ENCODE data around the gene UBR4. TPM values are rescaled to one million over a fixed set of nuclear protein-coding genes. Genes with fewer than 3 reads are reported as not detected.
"Not testable (repeated sequence)": the region's sequence is repeated elsewhere in the genome, so short reads cannot be mapped to it uniquely, and the experiment has no call there.

UBR4 gene
- total RNA-seq, 1 donor from 2014 or later, result 186 TPM

DNA sequence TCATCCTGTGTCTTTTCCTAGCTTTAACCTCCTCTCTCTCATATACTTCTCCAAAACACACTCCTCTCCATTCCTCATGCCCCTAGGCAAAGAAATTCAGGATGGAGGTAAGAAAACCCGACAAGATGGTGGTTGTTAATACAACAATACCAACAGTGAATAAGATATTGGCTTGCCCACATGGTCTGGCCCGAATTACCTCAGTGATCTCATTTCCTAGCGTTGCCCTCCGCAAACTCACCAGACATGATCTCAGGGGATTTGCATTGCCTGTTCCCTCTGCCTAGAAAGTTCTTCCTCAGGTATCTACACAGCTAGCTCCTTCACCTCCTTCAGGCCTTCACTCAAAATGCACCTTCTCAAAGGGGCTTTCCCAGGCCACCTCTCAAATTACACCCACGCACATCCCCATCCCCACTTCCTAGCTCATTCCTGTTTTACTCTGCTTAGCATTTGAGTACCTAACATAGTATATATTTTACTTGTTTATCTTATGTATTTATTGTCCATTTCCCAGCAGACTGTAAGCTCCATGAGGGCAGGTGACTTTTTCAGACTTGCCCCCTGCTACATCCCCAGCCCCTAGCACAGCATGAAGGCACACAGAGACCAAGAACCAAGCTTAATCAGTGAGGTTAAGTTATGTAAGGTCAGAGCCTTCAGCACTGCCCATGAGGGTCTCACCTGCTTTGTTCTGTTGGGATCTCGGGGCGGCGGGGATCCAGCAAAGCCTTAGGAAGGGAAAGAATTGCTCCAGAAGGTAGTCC lies 10.2 kb upstream of the UBR4 start:
- DNase-seq (ENCODE audit: extremely low read depth, low read depth, low spot score), result no peak

DNA sequence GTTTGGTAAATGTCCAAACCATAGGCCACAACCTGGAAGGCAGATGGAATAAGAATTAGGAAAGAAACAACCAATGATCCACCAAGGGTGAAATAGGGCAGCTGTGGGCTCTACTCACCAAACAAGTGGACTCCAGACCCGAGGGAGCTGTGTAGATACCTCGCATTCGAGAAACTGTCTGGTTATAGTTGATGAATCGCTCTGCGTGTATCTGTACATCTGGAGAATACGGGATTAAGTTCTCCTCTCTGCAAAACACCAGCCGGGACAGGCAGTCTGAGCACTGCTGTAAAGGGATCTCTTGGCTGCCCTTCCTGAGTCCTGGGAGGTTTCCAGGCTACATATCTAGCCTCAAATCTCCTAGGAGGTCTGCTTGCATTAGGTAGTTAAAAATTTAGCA lies 9.4 kb upstream of the UBR4 start:
- no peak for DNase-seq (ENCODE audit: extremely low read depth, low read depth, low spot score)

DNA sequence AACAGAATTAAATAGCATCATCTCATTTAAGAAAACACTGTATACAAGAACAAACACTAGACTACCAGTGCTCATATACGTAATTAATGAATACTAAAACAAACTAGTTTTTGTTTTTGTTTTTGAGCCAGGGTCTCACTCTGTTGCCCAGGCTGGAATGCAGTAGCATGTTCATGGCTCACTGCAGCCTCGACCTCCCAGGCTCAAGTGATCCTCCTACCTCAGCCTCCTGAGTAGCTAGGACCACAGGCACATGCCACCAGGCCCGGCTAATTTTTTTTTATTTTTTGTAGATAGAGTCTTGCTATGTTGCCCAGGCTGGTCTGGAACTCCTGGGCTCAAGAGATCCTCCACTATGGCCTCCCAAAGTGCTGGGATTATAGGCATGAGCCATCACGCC lies 6.5 kb upstream of the UBR4 start:
- not testable (repeated sequence) for DNase-seq (ENCODE audit: extremely low read depth, low read depth, low spot score)

DNA sequence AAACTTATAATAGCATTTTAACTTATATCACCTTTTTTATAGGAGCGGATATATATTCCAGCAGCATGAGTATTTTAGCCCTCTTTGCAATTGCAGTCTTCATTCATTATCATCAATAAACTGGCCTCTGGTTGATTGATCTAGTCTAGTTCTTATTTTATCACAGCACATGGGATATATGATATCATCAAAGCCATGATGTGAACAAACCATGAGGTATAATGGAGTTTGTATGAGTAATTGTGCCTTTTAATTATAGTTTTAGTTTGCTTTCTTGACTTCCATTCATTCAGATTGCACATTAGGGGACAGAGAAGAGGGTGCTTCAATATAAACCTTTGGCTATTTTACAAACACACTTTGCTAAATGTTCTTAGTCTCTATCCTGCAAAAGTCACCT lies 3.5 kb upstream of the UBR4 start:
- DNase-seq (ENCODE audit: extremely low read depth, low read depth, low spot score), result no peak

DNA sequence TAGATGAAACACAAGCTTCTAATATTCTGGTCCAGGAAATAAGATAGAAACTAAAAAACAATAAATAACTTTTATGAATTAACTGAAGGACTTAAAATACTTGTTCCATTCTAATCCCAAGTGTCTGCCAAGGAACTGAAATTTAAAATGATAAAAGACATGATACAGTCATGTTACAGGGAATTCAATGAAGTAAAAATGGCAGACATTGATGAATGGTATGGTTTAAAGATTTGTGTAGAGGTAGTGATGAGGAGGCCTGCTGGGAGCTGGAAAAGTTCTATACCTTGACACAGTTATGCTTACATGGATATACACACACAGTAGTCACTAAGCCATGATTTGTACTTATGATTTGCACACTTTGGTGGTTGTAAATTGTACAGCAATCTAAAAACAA lies 2.1 kb upstream of the UBR4 start:
- no peak for DNase-seq (ENCODE audit: extremely low read depth, low read depth, low spot score)

DNA sequence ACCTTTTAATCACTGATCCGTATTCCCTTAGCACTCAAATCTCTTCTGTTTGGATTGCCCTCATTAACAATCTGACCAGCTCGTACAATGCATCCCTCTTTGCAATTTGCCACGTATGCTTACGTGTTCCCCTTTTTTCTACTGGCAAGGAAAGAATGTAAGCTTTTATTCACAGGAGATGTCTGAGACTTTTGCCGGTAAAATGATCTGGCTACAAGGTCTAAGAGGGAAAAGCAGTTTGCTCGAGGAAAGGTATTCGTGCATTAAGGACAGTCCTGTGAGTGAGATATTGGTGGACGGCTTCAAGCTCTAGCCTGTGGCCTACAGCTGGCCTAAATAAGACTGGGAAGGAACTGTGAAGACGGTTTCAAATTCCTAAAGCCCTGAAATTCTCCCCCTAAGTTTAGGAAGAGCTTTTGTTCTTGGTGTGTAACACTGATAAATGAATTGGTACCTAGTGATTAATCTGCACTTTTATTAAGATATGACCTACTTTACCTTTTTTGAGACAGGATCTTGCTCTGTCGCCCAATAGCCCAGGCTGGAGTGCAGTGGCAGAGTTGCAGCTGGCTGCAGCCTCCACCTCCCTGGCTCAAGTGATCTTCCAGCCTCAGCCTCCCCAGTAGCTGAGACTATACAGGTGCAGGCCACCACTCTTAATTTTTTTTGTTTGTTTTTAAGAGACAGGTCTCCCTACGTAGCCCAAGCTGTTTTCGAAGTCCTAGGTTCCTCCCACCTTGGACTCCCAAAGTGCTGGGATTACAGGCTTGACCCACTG lies 895 bp upstream of the UBR4 start:
- DNase-seq (ENCODE audit: extremely low read depth, low read depth, low spot score), result no peak

DNA sequence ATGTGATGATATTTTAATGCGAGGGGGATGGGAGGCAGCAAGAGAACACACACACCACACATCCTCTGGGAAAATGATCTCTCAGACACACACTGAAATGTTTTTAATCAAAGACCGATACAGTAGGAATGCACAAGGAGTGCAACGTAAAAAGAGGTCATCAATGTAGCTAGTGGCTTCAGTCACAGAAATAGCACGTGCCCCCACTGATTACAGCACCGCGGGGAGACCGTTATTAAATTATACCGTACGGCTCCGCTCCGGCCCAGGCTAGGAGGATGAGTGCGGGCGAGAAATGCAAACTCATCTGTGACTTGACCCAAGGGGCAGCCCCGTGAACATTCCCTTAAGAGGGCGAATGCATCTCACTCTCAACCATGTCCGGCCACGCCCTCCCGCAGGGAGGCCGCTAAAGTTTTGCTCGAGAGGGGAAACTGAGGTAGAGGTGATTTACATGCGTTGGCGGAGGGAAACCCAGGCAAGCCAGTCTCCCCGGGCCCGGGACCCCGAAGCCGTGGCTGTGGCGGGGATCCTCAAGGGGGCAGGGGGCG lies 552 bp downstream of the UBR4 start:
- DNase-seq (ENCODE audit: extremely low read depth, low read depth, low spot score), result no peak

DNA sequence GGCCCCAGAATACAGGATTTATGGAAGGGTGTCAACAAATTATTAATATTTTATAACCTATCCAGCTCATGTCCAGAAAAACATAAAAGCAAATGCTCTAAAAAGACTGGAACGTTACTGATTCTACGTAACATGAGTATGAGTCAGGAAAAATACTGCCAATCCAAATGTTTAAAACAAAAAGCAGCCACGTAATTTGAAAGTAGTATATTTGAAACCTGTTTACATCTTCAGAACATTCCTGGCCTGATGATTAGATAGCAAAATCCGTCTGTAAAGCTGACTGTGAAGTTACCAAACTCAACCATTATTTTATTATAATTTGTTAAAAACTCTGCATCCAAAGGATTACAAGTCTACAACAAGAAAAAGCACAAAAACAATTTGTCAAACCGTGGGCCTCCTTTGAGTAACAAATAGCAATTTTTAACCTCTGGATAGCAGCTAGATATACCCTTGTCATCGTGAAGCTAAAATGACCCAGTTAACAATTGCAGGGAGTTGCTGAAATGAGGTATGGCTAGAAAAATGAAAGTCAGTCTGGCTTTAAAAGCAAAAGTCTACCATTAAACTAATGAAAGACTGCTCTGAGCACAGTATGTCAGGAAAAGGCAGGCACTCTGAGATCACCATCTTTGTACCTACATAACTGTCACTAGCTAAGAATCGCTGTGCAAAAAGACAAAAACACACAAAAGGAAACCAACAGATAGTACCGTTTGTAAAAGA lies 1.2 kb downstream of the UBR4 start:
- DNase-seq (ENCODE audit: extremely low read depth, low read depth, low spot score), result no peak

DNA sequence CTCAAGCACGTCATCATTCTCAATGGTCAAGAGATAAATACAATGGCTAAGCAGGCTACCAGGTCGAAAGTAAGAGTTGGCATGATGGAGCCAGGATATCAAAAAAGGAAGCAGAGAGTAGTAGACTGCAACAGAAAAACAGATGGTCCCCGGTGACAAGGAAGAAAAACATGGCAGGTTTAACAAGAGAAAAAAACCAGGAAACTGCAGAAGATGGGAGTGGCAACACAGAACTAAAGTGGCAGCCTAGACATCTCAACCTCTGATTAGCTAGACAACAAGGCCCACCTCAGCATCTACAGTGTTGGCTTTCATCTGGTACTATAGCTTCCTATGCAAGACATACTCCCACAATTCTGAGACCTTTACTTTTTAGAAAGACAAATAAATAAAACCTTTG lies 3.1 kb downstream of the UBR4 start:
- no peak for DNase-seq (ENCODE audit: extremely low read depth, low read depth, low spot score)

DNA sequence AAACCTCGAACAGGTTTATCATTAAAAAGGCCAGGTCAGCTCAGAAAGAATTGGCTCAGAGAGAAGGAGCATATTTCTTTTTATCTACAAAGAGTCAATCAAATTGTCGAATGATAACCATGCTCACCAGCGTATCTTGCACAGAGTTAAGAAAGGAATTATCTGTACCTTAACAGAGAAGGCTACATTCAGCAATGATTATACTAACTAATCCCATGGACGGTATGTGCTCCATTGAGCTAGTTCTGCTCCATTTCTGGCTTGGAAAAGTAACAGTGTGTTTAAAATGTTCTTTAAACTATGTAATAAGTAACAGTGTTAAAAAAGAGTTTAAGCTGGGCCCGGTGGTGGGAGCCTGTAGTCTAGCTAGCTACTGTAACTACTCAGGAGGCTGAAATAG lies 4.2 kb downstream of the UBR4 start:
- no peak for DNase-seq (ENCODE audit: extremely low read depth, low read depth, low spot score)

DNA sequence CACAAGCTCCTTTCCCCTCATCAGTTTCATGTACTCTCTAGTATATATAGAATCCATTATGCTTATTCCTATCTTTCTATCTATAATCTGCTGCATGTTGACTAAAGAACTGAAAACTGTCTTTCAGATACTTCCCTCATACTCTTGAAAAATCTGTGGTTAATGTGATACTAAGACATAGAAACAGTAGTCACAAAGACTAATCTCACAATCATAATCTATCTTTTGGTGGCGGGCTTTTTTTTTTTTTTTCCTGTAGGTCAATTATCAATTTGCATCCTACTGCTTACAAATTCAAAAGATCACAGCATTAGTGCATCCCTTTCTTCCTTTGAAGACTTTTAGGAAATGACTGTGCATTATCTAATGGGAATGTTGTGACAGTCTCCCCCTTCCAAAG lies 4.7 kb downstream of the UBR4 start:
- DNase-seq (ENCODE audit: extremely low read depth, low read depth, low spot score), result no peak

DNA sequence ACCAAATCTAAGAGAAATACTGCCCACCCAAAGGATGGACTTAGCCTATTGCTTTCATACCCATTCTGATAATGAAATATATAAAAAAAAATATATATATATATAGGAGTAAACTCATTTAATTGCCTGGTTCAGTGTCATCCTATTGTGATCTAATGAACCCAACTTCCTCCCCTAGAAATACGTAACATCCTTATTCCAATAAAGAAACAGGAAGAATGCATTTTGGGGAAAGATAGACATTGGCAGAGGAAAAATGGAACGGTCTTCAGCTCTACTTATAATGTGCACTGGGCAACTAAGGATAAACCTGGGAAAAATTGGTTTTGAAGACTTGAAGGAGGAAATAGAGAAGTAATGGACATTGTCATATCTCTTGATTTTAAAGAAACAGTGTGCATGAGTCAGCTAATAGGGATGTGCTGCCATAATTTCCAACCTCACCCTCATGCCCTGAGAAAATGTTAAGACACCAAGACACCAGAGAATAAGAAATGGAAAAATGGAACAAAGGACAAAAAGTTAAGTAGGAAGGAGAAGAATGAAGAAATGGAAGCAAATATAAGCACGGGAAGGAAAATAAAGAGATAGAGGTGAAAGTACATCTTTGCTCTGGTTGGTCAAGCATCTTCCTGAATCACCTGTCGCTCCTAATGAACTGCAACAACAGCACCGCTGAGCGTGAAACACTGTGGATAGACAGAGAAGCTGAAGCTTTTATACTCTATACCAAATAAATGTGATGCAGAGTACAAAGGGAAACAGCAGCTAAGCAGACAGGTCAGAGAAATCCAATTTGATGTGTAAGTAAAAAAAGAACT lies 5.4 kb downstream of the UBR4 start:
- DNase-seq (ENCODE audit: extremely low read depth, low read depth, low spot score), result no peak

DNA sequence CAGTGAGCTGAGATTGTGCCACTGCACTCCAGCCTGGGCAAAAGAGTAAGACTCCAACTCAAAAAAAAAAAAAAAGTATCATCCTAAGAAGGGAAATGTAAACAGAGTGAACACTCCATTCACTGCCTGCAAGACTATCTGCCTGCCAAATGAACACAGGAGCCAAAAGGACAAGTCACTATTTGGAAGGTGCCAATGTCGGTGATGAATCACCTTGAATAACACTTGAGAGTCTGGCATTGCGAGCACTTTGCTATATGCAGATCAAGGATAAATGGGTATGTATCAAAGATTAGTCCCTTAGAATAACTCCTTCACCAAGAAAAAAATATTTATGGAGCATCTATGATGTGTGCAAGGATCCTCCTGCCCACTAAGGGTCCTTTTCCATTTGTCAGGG lies 6.6 kb downstream of the UBR4 start:
- DNase-seq (ENCODE audit: extremely low read depth, low read depth, low spot score), result no peak

DNA sequence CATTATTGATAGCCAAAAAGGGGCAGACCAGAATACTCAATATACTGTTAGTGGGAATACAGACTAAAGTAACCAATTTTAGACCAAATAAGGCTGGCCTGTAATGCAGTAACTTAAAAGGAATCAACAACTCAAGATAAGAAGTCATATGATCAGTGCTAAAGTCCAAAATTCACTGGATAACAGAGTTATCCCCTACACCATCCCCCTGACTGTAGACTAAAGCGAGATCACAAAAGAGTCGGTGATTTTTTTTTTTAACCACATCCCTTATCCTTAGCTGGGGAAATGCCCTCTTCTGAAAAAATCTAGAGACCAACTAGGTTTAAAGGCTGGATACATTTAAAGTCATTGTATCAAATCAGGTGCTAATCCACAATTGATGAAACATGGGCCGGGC lies 7.7 kb downstream of the UBR4 start:
- DNase-seq (ENCODE audit: extremely low read depth, low read depth, low spot score), result no peak

DNA sequence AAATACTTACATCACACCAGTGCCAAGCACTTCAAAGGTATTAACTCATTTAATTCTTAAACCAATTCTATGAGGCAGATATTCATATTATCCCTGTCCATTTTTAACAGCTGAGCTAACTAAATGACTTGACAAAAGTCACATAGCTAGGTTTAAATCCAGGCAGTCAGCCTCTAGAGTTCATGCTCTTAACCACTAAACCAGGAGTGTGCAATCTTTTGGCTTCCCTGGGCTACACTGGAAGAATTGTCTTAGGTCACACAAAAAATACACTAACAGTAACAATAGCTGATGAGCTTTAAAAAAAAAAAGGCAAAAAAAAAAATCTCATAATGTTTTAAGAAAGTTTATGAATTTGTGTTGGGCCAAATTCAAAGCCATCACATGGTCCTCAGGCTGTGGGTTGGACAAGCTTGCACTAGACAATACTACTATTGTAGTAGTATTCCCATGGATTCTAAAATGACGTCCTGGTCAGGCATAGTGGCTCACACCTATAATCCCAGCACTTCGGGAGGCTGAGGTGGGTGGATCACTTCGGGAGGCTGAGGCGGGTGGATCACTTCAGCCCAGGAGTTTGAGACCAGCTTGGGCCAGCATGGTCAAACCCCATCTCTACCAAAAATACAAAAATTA lies 10.0 kb downstream of the UBR4 start:
- DNase-seq (ENCODE audit: extremely low read depth, low read depth, low spot score), result no peak

DNA sequence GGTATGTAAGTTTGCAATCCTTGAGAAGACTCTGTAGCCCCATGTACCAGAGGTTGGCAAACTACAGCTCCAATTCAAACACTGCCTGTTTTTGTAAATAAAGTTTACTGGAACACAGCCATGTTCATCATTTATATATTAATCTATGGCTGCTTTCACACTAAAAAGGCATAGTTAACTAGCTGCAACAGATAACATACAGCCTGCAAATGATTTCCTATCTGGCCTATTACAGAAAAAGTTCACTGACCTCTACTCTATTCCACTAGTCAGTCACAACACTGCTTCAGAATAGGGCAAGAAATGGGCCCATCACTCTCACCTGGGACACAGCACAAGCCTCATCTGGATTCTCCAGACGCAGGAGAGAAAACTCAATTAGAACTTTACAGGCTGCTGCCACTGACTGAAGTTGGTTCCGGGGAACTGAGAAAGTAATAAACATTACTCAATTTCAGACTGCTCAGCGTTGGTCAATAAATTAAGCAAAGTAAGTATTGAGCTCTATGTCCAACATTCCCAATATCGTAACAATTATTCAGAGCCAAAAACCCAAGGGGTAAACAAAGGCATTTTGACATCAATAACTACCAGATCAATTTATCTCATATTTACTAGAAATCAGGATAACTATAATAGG lies 10.6 kb downstream of the UBR4 start:
- no peak for DNase-seq (ENCODE audit: extremely low read depth, low read depth, low spot score)

DNA sequence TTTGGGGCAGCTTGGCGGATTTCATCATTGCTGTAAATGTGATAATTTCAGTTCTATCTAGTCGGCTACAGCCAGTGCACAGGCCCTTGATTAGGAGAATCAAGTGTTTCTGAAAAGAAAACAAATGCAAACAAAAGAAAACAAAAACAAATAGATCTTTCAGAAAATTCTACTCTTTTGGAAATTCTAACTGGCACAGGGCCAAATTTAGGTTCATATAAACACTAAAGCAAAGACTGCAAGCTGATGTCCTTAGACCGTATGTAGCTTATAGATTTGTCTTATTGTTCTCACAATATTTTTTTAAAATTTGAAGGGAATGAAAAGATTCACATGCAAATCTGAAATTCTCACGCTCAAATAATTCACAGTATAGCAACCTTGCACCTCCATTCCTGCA lies 11.2 kb downstream of the UBR4 start:
- DNase-seq (ENCODE audit: extremely low read depth, low read depth, low spot score), result no peak

DNA sequence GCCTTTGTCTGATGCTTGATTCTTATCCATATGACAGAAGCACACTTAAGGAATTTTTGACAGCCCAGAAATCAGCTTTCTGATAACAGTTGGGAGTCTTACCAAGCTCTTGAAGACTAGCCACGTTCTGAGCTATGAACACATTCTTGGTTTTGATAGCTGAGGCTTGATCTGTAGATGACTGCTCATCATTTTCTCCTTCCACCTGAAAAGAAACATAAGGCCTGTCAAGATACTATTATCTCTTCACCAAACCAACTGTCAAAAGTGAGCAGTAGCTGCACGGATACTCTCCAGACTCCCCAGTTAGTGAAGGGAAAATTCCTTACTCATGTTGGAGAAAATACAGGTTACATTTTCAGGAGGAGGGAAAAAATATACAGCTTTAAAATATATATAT lies 12.2 kb downstream of the UBR4 start:
- DNase-seq (ENCODE audit: extremely low read depth, low read depth, low spot score), result no peak

DNA sequence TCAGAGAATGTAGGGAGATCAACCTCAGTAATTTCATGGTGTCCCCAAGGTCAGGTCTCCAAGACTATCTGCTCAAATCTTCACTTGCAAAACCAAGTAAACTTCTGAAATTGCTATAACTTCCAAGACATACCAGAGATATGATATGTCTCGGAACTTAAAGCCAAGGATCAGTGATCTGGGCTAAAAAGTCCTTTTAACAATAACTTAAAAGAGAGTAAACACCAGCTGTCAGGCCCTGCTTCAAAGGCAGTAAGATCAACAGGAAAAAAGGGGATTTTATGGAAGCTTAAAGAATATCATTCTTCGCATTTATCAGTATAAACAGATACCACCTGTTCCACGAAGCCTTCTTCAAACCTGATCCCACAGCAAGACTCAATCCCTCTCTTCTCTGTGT lies 13.7 kb downstream of the UBR4 start:
- DNase-seq (ENCODE audit: extremely low read depth, low read depth, low spot score), result no peak

DNA sequence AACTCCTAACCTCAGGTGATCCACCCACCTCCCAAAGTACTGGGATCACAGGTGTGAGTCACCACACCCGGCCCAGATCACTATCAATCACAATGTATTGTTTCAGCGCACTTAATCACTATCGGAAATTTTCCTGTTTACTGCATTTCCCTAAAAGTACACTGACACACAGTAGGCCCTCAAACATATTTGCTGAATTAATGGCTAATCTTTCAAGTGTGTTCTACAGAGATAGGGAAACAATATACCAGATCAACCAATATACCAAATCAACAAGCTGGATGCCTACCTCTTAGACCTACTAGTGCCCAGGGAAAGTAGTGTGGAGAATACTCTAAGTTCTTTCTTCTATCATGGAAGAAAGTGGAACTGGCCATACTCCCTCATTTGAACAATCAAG lies 17.1 kb downstream of the UBR4 start:
- DNase-seq (ENCODE audit: extremely low read depth, low read depth, low spot score), result no peak

All from glomerular endothelial cell (primary cell).